Liver (tissue), 3 donors: ENCODE results near the gene CSRP1.

Experiments used
- ATF3 ChIP-seq: IDR thresholded peaks from 2 replicates; pipeline ENCODE4 v1.6.1; 2016; ENCODE audit warnings: antibody characterized with exemption
- CTCF ChIP-seq: fragments of 150-350 bp; IDR thresholded peaks from 2 replicates; pipeline ENCODE4 v1.5.1; 2017; ENCODE audit warnings: improper control_type of control experiment, low read depth, low read length; ENCODE audit not compliant: missing input control
- EGR1 ChIP-seq, 2 donors: IDR thresholded peaks; 2 replicates each; pipeline ENCODE4 v1.6.1; 2016 to 2018; ENCODE audit warnings: antibody characterized with exemption in 2 of 2, low read depth in 2 of 2
- FOXA1 ChIP-seq: IDR thresholded peaks from 2 replicates; pipeline ENCODE4 v1.6.1; 2016; ENCODE audit warnings: antibody characterized with exemption
- GABPA ChIP-seq, 2 donors: IDR thresholded peaks in 1 of 2; conservative IDR thresholded peaks in 1 of 2; 2 replicates each; pipeline ENCODE4 v1.6.1; 2016; ENCODE audit warnings: antibody characterized with exemption in 2 of 2, mild to moderate bottlenecking in 1 of 2, moderate library complexity in 1 of 2
- HNF4A ChIP-seq, 2 donors: conservative IDR thresholded peaks; 2 replicates each; pipeline ENCODE4 v1.6.1; 2016; ENCODE audit warnings: antibody characterized with exemption in 2 of 2, mild to moderate bottlenecking in 2 of 2
- JUND ChIP-seq, 2 donors: IDR thresholded peaks; 2 replicates each; pipeline ENCODE4 v1.6.1; 2016; ENCODE audit warnings: antibody characterized with exemption in 2 of 2
- MAX ChIP-seq: IDR thresholded peaks from 2 replicates; pipeline ENCODE4 v1.6.1; 2016; ENCODE audit warnings: antibody characterized with exemption
- RAD21 ChIP-seq, 2 donors: IDR thresholded peaks; 2 replicates each; pipeline ENCODE4 v1.6.1; 2016; ENCODE audit warnings: antibody characterized with exemption in 2 of 2, mild to moderate bottlenecking in 2 of 2
- REST ChIP-seq: IDR thresholded peaks from 2 replicates; pipeline ENCODE4 v1.6.1; 2016; ENCODE audit warnings: antibody characterized with exemption, mild to moderate bottlenecking
- SP1 ChIP-seq: IDR thresholded peaks from 2 replicates; pipeline ENCODE4 v1.6.1; 2018; ENCODE audit warnings: antibody characterized with exemption, mild to moderate bottlenecking
- TAF1 ChIP-seq: conservative IDR thresholded peaks from 2 replicates; pipeline ENCODE4 v1.6.1; 2016; ENCODE audit warnings: antibody characterized with exemption, mild to moderate bottlenecking
- YY1 ChIP-seq: IDR thresholded peaks from 2 replicates; pipeline ENCODE4 v1.6.1; 2016; ENCODE audit warnings: antibody characterized with exemption, mild to moderate bottlenecking
- donor health status: healthy.
- donor health status: healthy.

- no peak for TF ChIP-seq RAD21 (IDR thresholded peaks at IDR 0.05)
- TF ChIP-seq CTCF = no peak
- no peak for TF ChIP-seq YY1
- no peak for TF ChIP-seq JUND (IDR thresholded peaks at IDR 0.05)
- no peak for TF ChIP-seq MAX
- no peak for TF ChIP-seq HNF4A (conservative IDR thresholded peaks at IDR 0.05)
- no peak for TF ChIP-seq EGR1 (IDR thresholded peaks at IDR 0.05; ENCODE audit: low read depth in 2 of 2)
- no peak for TF ChIP-seq GABPA (IDR thresholded peaks at IDR 0.05 in 1 of 2, conservative IDR thresholded peaks at IDR 0.05 in 1 of 2)
- no peak for TF ChIP-seq REST
- TF ChIP-seq ATF3 = no peak
- no peak for TF ChIP-seq FOXA1
- no peak for TF ChIP-seq TAF1
- TF ChIP-seq SP1 = no peak
These were observed 23.5 kb downstream of the CSRP1 start for GRCh38 chr1:201483373-201483949.
